CD14-positive monocyte (primary cell): Measurements from ENCODE around the gene DHCR24. TPM values are rescaled to one million over a fixed set of nuclear protein-coding genes. Genes with fewer than 3 reads are reported as not detected.

Source experiments
- DNase-seq, 3 donors: peaks; one replicate each; pipeline ENCODE4 v3.0.0-alpha.2; 2011 to 2022
- H2AFZ ChIP-seq: 2 replicates; pipeline ENCODE4 v1.6.0; 2012; ENCODE audit warnings: mild to moderate bottlenecking, low read depth, low read length, inconsistent platforms; ENCODE audit not compliant: insufficient read depth, poor library complexity, severe bottlenecking
- H3K27ac ChIP-seq, 2 donors: 1 replicate in 1 of 2; 2 replicates in 1 of 2; pipeline ENCODE4 v1.5.1; 2012 to 2013; ENCODE audit warnings: low read length in 2 of 2, control low read depth in 1 of 2, inconsistent platforms in 1 of 2, low read depth in 1 of 2, mild to moderate bottlenecking in 1 of 2
- H3K27me3 ChIP-seq, 2 donors: one replicate each; pipeline versions ENCODE4 v1.6.0 to v1.6.1; 2011 to 2013; ENCODE audit warnings: low read length in 2 of 2; ENCODE audit not compliant: control insufficient read depth in 2 of 2, insufficient read depth in 2 of 2
- H3K36me3 ChIP-seq, 2 donors: replicated peaks in 1 of 2; 1 replicate in 1 of 2; 2 replicates in 1 of 2; pipeline versions ENCODE4 v1.5.1 to v1.6.1; 2012 to 2013; ENCODE audit warnings: low read length in 2 of 2, control low read depth in 1 of 2, inconsistent platforms in 1 of 2, mild to moderate bottlenecking in 1 of 2; ENCODE audit not compliant: insufficient read depth in 2 of 2, control insufficient read depth in 1 of 2
- H3K4me1 ChIP-seq, 2 donors: 1 replicate in 1 of 2; 2 replicates in 1 of 2; pipeline versions ENCODE4 v1.5.1 to v1.6.1; 2012 to 2013; ENCODE audit warnings: low read length in 2 of 2, control low read depth in 1 of 2, inconsistent platforms in 1 of 2, mild to moderate bottlenecking in 1 of 2, moderate library complexity in 1 of 2; ENCODE audit not compliant: insufficient read depth in 2 of 2, control insufficient read depth in 1 of 2
- H3K4me2 ChIP-seq: replicated peaks from 2 replicates; pipeline ENCODE3; 2012; ENCODE audit warnings: low read length, moderate library complexity, mild to moderate bottlenecking; ENCODE audit not compliant: poor library complexity, severe bottlenecking; ENCODE audit errors: extremely low read depth
- H3K4me3 ChIP-seq, 3 experiments: fragments of 200-600 bp in 1 of 3; sonication (generic) in 1 of 3; replicated peaks in 1 of 3; 1 replicate in 2 of 3; 2 replicates in 1 of 3; pipeline ENCODE4 v1.5.1; 2011 to 2013; ENCODE audit warnings: low read length in 3 of 3, mild to moderate bottlenecking in 3 of 3, control low read depth in 2 of 3, low read depth in 2 of 3, inconsistent platforms in 1 of 3, moderate library complexity in 1 of 3
- H3K79me2 ChIP-seq: 2 replicates; pipeline ENCODE4 v1.6.0; 2012; ENCODE audit warnings: mild to moderate bottlenecking, control low read depth, inconsistent platforms, low read length, moderate library complexity; ENCODE audit not compliant: insufficient read depth
- H3K9ac ChIP-seq: 2 replicates; pipeline ENCODE4 v1.6.0; 2017; ENCODE audit warnings: low read length, mild to moderate bottlenecking; ENCODE audit not compliant: insufficient read depth, poor library complexity, severe bottlenecking
- H3K9me3 ChIP-seq, 2 donors: replicated peaks in 1 of 2; 1 replicate in 1 of 2; 2 replicates in 1 of 2; pipeline versions ENCODE4 v1.5.1 to v1.6.1; 2012 to 2013; ENCODE audit warnings: low read length in 2 of 2, control low read depth in 1 of 2; ENCODE audit not compliant: control insufficient read depth in 1 of 2, insufficient read depth in 1 of 2
- H4K20me1 ChIP-seq: 2 replicates; pipeline ENCODE4 v1.6.0; 2012; ENCODE audit warnings: mild to moderate bottlenecking, low read length, control low read depth, moderate library complexity; ENCODE audit not compliant: insufficient read depth
- H3K27ac Mint-ChIP-seq, 7 donors: one replicate each; pipeline ENCODE4 v1.8.0; 2020; ENCODE audit warnings: mild to moderate bottlenecking in 7 of 7, mixed read lengths in 7 of 7, moderate library complexity in 6 of 7, inconsistent platforms in 2 of 7
- H3K27me3 Mint-ChIP-seq, 3 donors: one replicate each; pipeline ENCODE4 v1.8.0; 2021 to 2022; ENCODE audit warnings: low read depth in 3 of 3, mild to moderate bottlenecking in 3 of 3, mixed read lengths in 3 of 3, moderate library complexity in 3 of 3, inconsistent platforms in 1 of 3
- H3K36me3 Mint-ChIP-seq, 2 donors: one replicate each; pipeline ENCODE4 v1.8.0; 2020; ENCODE audit warnings: mixed read lengths in 2 of 2, inconsistent platforms in 1 of 2, mild to moderate bottlenecking in 1 of 2
- H3K4me1 Mint-ChIP-seq: one replicate; pipeline ENCODE4 v1.8.0; 2020; ENCODE audit warnings: mild to moderate bottlenecking, mixed read lengths
- H3K4me3 Mint-ChIP-seq, 2 donors: one replicate each; pipeline ENCODE4 v1.8.0; 2020; ENCODE audit warnings: mild to moderate bottlenecking in 2 of 2, mixed read lengths in 2 of 2, moderate library complexity in 1 of 2
- H3K9me3 Mint-ChIP-seq, 7 donors: one replicate each; pipeline ENCODE4 v1.8.0; 2020 to 2022; ENCODE audit warnings: mixed read lengths in 7 of 7, mild to moderate bottlenecking in 6 of 7, moderate library complexity in 6 of 7, inconsistent platforms in 2 of 7
- WGBS: methylation state at CpG from one replicate; pipeline ENCODE4 v1.1.5; 2013; ENCODE audit warnings: missing lambda C conversion rate; ENCODE audit not compliant: insufficient coverage; 5-methylcytosine and 5-hydroxymethylcytosine counted together
- intact Hi-C, 2 donors: fragments of 100-400 bp; cut with micrococcal nuclease; formaldehyde crosslinking; loops; one replicate each; pipeline versions ENCODE4 v1.15.0 to v1.15.1; 2023
- polyA plus RNA-seq, 3 donors: library from polyadenylated mRNA; depleted of rRNA in 1 of 3; unstranded in 2 of 3; stranded (reverse) in 1 of 3; fragments of 300-500 nt in 2 of 3; fragments of >200 nt in 1 of 3; fragmentation: Illumina TruSeq in 2 of 3; gene quantifications; 1 replicate in 2 of 3; 2 replicates in 1 of 3; pipeline ENCODE4 v1.2.3, GENCODE V29; 2012 to 2021
- TF ChIP-seq, protein P1 (sequence below): fragments of 200-600 bp; IDR thresholded peaks from one replicate; pipeline ENCODE4 v1.8.0; 2022; ENCODE audit warnings: antibody characterized with exemption, mild to moderate bottlenecking

Gene DHCR24
- polyA plus RNA-seq, 3 donors = 0.48 to 3.5 (median 3.0) TPM

GRCh38 chr1:54853096-54853792 is 33.8 kb downstream of the DHCR24 start:
- no peaks in the 10 kb centered on the region for H3K9me3 ChIP-seq
- WGBS = 97% methylated on average over 5 of the region's 9 CpGs

DNA sequence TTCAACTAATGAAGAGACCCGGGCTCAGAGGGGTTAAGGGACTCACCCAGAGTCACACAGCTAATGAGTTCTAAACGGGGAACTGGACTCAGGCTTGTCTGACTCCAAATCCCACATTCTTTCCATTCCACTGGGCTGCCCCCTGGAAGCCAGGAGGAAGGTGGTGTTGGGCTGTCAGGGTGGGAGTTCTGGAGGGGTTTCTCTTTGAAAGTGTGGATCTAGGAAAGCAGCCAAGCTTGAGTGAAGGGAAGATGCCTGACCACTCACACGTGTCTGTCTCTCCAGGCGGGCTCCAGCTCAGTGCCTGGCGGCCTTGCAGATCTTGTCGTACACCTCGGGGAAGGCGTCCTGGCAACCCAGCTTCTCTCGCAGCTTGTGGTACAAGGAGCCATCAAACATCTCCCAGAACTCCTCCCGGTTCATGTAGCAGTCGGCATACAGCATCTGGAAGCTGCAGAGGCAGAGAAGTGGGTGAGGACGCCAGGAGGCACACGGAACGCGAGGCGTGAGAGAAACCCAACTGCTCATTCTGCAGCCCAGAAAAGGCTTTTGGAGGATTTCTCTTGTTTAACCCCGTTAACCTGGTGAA is 35.0 kb downstream of the DHCR24 start:
- Histone ChIP-seq H3K4me3 (no peak overlapping the region), H3K36me3 (peaks cover 4 to 9% of the 10 kb centered on the region in 2 donors), H3K27ac (no peak overlapping the region), H3K79me2 (no peaks in the 10 kb centered on the region), H4K20me1 (no peaks in the 10 kb centered on the region), H2AFZ (no peak overlapping the region), H3K4me1 (peaks cover 0 to 5% of the 10 kb centered on the region in 2 donors), H3K9me3 (no peaks in the 10 kb centered on the region), H3K4me2 (no peak overlapping the region), H3K27me3 (no peaks in the 10 kb centered on the region), H3K9ac (no peak overlapping the region)
- peaks cover 20 to 43% of the 10 kb centered on the region in 2 donors for H3K36me3 Mint-ChIP-seq
- H3K27me3 Mint-ChIP-seq = peaks cover 0 to under 1% (median 0%) of the 10 kb centered on the region in 3 donors
- intact Hi-C loops = no loop called here
- peaks cover 6% of the 10 kb centered on the region for H3K4me1 Mint-ChIP-seq
- TF ChIP-seq, protein P1, sequence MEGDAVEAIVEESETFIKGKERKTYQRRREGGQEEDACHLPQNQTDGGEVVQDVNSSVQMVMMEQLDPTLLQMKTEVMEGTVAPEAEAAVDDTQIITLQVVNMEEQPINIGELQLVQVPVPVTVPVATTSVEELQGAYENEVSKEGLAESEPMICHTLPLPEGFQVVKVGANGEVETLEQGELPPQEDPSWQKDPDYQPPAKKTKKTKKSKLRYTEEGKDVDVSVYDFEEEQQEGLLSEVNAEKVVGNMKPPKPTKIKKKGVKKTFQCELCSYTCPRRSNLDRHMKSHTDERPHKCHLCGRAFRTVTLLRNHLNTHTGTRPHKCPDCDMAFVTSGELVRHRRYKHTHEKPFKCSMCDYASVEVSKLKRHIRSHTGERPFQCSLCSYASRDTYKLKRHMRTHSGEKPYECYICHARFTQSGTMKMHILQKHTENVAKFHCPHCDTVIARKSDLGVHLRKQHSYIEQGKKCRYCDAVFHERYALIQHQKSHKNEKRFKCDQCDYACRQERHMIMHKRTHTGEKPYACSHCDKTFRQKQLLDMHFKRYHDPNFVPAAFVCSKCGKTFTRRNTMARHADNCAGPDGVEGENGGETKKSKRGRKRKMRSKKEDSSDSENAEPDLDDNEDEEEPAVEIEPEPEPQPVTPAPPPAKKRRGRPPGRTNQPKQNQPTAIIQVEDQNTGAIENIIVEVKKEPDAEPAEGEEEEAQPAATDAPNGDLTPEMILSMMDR = no peak
- H3K9me3 Mint-ChIP-seq = no peaks in the 10 kb centered on the region
- no peak for DNase-seq
- no peak overlapping the region for H3K4me3 Mint-ChIP-seq
- peak overlapping the region in 3 of 7 donors; percentile 15 to 64 (median 40) for H3K27ac Mint-ChIP-seq
- WGBS = 97% methylated on average over 7 of the region's 17 CpGs

More at GRCh38 chr1:54853096-54853792, 33.8 kb downstream of the DHCR24 start:
- peaks cover 0 to 5% of the 10 kb centered on the region in 2 donors for H3K4me1 ChIP-seq
- H3K4me2 ChIP-seq = no peak overlapping the region
- TF ChIP-seq, protein P1 = no peak
- H3K36me3 ChIP-seq = peaks cover 4 to 9% of the 10 kb centered on the region in 2 donors
- intact Hi-C loops = no loop called here
- H3K4me3 ChIP-seq = no peak overlapping the region
- Mint-ChIP-seq H3K27ac (peak overlapping the region in 2 of 7 donors; percentile 45 to 62), H3K27me3 (peaks cover 0 to 2% (median 0%) of the 10 kb centered on the region in 3 donors), H3K4me3 (no peak overlapping the region), H3K9me3 (no peaks in the 10 kb centered on the region), H3K4me1 (peaks cover 6% of the 10 kb centered on the region), H3K36me3 (peaks cover 22 to 43% of the 10 kb centered on the region in 2 donors)
- no peak for DNase-seq
- H3K9ac ChIP-seq = no peak overlapping the region
- no peaks in the 10 kb centered on the region for H3K79me2 ChIP-seq
- H2AFZ ChIP-seq = no peak overlapping the region
- no peaks in the 10 kb centered on the region for H3K27me3 ChIP-seq
- H4K20me1 ChIP-seq = no peaks in the 10 kb centered on the region
- H3K27ac ChIP-seq = no peak overlapping the region
